IPS-NIHi11 (cell line): ENCODE measurements around the gene MLYCD.
A peak's percentile ranks its signal among the peaks of the same experiment; 100 is the strongest.
"Not testable (repeated sequence)": the region's sequence is repeated elsewhere in the genome, so short reads cannot be mapped to it uniquely, and the experiment has no call there.

Source experiments
- DNase-seq: peaks from one replicate; pipeline ENCODE4 v3.0.0; 2012; ENCODE audit warnings: mixed read lengths, low spot score

Gene MLYCD

DNA sequence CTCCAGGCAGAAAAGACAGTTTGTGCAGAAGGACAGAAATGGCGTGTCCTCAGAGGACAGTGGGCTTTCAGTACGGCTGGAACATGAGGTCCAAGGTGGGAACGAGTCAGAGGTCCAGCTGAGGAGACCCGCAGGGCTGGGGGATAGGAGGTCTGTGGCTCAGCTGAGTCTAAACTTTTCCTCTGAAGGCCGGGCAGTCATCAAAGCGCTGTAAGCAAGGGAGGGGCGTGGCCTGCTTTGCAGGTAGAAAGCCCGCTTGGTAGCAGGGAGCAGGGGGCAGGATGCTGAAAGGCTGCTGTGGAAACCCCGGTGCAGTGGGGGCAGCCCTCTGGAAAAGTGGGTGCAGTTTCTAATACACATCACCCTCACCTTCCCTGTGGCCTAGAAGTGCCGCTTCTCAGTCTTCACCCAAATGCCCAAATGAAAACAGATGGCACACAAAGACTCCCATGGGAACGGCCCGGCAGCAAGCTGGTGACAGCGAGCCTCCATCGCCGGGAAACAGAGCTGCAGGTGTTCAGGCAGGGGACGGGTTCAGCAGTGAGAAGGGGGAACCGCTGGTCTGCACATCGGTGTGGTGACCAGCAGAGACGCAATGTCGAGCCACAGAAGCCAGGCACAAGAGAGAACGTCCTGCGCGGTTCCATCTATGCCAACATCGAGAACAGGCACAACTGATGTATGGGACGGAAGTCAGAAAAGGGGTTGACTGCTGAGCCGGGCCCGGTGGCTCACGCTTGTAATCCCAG is 41.9 kb downstream of the MLYCD start:
- DNase-seq, result no peak

GRCh38 chr16:83941546-83941945 is 42.6 kb downstream of the MLYCD start:
- DNase-seq, result not testable (repeated sequence)

DNA sequence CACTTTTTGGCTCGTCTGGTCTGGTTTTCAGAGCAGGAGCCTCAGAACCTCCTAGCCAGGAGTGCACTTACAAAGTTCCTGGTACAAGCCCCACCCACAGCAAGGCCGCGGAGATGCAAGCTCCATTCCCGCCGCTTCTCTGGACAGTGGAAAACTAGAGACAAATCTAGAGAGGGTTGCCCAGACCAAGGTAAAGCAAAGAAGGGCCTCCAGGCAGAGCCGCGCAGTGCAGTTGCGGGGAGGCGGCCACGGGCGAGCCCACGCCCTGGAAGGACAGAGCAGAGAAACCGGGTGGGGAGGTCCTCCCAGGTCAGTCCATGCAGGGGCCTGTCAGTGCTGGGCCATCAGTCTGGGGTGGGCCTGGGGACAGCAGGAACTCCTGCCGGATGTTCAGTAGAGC is 43.2 kb downstream of the MLYCD start:
- no peak for DNase-seq

- no peak for DNase-seq
Measured at GRCh38 chr16:83942815-83943515, 44.0 kb downstream of the MLYCD start.

- no peak for DNase-seq
Measured at GRCh38 chr16:83943516-83944050, 44.7 kb downstream of the MLYCD start.

DNA sequence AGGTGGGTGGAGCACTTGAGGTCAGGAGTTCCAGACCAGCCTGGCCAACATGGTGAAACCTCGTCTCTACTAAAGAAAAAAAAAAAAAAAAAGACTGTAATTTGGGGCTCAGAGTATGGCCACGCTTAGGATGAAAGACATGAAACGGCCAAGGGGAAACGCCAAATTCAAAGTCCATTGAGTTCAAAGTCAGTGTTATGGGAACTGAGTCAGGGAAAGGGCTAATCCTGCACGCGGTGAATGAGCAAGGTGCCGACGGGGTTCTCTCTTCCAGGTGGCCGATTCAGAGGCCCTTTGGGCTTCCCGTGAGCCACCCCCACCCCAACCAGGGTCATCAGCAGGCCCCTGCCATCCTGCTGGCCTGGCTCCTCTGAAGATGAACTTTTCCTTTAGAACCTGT is 46.7 kb downstream of the MLYCD start:
- no peak for DNase-seq

DNA sequence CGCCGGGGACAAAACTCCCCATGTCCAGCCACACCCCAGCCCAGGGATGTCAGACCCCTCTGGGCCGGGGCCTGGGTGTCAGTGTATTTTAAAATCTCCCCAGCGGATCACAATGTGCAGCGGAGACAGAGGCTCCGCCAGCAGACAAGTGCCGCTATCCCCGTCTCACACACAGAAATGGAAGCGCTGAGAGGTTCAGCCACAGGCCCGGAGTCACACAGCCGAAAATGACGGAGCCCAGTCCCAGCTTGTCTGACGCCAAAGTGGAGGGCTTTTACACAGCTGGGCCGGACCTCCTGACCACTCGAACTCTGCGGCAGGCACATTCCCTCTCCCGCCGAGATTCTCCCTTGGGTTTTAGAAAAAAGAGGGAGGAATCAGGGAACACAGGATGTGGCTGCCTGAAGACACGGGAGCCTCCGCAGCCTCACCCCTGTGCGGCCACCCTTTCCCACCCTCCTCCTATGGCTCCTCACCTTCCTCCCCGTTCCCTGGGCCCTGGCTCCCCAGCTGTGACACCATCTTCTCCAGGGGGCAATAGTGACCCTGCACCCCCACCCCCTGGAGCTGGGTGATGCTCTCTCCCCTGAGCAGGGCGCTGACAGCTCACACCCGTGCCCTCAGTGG is 47.4 kb downstream of the MLYCD start:
- DNase-seq, result no peak

DNA sequence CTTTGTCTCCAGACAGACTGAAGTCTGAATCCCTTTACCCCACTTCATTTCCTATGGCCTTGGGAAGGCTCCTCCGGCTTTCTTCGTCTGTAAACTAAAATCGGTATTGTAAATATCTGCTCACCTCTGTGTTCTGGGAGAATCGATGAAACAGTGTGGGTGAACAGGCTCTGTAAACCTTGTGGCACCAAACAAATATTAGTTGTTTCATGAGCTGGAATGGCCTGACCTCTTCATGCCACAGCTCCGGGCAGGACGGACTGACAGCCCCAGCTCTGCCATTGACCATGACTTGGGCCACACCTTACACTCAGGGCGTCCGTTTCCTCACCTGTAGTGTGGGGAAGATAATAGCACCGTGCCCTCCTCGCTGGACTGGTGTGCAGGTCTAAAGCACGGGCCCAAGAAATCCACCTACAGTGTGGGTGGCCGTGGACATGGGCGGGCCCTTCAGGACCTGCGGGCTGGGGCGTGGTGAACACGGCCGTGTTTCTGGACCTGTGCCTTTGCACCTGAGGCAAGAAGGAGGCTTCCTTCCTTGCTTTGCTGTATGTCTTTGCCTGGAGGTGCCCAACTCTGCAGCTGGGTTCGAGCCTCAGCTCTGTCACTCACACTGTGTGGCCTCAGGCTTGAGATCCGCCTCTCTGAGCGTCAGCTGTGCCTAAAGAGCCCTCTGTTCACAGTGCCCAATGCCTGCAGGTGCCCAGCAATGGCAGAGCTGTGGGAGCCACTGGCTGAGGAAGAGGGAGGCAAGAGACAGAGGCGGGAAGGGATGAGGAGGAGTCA is 48.1 kb downstream of the MLYCD start:
- DNase-seq, result no peak

GRCh38 chr16:83947642-83948234 is 48.8 kb downstream of the MLYCD start:
- DNase-seq, result no peak

- DNase-seq, result no peak
Measured at GRCh38 chr16:83948914-83949723, 50.2 kb downstream of the MLYCD start.

DNA sequence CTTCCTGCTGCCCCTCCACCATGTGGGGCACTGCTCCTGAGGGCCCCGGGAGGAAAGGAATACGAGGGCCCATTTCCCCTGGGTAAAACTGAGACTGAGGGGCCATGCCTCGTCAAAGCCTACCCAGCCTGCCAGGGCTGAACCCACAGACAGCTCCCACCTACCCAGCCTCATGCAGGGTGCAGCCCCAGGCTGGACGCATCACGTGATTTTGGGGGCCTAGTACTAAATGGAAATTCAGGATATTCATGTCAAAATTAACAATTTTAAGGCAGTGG is 50.7 kb downstream of the MLYCD start:
- DNase-seq, result no peak

DNA sequence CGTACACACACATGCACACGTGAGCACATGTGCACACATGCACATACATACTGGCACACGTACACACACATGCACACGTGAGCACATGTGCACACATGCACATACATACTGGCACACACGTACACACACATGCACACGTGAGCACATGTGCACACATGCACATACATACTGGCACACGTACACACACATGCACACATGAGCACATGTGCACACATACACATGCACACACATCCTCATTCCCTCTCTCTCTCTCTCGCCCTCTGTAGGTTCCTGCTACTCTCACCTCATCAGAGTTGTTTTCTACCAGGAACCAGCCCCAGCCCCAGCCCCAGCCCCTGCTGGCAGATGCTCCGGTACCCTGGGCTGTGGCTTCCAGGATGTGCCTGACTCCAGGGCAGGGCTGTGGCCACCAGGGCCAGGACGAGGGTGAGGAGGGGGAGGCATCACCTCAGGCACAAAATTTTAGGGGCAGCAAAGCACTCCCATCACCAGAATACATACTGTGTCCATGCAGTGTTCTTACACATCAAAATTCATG is 52.0 kb downstream of the MLYCD start:
- not testable (repeated sequence) for DNase-seq

DNA sequence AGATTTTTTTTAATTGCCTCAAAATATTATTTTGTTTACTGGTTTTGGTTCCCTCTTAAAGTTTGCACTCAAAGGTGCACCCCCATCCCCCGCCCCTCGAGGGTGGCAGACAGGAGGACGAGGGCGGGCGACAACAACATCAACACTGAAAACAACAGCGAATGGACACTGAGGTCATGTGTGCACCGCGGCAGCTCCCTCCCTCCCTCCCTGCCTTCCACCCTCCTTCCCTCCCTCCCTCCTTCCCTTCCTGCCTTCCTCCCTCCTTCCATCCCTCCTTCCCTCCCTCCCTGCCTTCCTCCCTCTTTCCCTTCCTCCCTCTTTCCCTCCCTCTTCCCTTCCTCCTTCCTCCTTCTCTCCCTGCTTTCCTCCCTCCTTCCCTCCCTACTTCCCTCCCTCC is 52.6 kb downstream of the MLYCD start:
- DNase-seq, result no peak

DNA sequence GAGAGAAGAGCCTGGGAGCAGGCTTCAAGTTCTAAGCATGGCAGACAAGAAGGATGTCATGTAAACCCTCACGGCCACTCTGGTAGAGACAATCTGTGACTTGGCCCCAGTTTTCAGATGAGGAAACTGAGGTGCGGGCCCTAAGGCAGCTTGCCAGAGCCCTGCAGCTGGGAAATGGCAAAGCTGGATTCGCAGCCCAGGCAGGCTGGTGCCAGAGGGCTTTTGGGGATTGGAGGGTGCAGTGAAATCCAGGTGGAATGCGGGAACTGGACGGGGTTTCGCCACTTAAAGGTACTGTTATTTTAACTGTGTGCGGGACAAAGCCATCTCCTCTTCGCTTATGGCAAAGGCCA is 53.6 kb downstream of the MLYCD start:
- no peak for DNase-seq

GRCh38 chr16:83952940-83953795 is 54.3 kb downstream of the MLYCD start, which contains the start of gene OSGIN1:
TSS of gene OSGIN1 (plus strand) at chr16:83953240. CDS start at chr16:83957672, 4,432 bp downstream.
- DNase-seq, result peak; percentile 83

DNA sequence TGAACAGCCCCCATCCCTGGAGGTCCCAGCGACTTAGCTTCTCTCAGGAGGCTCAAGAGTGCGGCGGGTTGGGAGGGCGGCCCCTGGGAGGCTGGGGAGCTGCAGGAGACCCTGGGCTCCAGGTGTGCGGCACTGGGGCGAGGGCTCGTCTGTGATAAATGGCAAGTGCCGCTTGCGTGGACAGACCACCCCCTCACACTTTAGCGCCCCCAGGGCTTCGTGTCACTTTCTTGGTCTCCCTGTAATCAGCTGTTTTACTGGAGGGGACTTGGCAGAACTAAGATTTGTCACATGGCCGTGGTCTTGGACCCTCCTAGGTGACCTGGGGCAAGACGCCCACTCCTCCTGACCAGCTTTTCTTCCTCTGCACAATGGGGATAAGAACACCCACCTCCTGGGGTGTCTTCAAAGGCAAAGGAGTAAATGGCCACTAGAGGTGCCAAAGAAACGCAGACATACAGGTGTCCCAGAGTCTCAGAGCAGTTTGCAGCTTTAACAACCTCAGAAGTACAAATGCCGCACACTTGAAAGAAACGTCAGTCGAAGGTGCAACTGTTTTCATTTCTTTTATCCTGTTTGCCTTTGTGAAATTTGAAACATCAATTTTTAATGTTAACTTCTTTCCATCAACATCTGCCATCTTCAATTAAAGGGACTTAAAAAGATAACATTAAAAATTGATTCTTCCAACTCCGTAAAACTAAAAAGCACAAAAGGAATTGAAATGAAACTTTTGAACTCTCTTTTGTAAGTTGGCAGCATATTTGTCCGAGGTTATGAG is 55.1 kb downstream of the MLYCD start:
- no peak for DNase-seq

- no peak for DNase-seq
Measured at GRCh38 chr16:83954577-83955016, 55.7 kb downstream of the MLYCD start.

DNA sequence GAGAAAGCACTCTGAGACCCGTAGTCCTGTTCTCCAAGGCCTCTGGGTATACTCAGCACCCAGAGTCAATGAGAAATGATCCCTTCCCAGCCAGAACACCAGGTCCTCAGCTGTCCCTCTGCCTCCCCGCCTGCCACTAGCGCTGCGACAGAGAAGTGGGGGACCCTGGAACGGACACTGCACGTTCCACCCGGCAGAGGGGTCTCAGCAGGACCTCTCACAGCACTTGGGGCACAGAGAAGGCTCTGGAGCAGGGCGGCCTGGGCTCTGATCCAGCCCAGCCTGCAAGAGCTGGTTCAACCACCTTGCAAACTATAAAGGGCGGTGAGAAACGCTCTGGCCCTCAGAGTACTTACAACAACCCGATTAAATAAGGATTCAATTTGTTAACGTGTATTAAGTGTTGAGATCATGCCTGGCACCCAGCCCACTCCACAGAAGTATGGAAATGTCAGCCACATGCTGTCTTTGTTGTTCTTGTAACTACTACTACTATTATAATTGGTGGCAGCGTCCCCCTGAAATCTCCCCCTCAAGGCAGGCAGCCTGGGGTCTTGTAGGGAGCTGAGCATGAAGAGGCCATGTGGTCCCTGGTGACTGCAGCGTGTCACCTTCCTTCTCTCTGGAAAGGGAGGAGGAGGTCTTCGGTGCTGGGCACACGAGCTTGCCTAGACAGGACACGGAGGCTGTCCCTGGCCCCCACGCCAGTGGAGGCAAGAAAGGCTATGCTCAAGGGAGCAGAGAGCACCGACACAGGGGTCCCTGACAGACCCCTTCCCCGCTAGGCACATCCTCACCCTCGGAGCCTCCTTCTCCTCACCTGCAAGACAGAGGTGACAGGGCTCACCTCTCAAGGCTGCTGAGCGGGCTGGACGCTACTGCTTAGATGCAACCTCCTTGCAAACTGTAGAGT is 56.6 kb downstream of the MLYCD start:
- no peak for DNase-seq
